A549 (cell line): ENCODE data around the gene PELI3. TPM values are rescaled to one million over a fixed set of nuclear protein-coding genes. Genes with fewer than 3 reads are reported as not detected.

Source experiments
- ATAC-seq, 2 experiments: fragments of 200-7000 bp in 1 of 2; fragments of >200 bp in 1 of 2; cut with Nextera tagmentation in 1 of 2; cut with Tn5 transposase in 1 of 2; 3 replicates each; pipeline versions ENCODE4 v1.8.0 to v1.9.1; 2018 to 2020; ENCODE audit warnings: mild to moderate bottlenecking in 1 of 2, moderate library complexity in 1 of 2
- CTCF ChIA-PET: fragments of 300-600 bp; sonication (Branson Sonifier 250); formaldehyde crosslinking; extraction: SDS; loops from one replicate; lab custom pipeline; 2021; ENCODE audit warnings: antibody characterized with exemption, inconsistent platforms; lab: Yijun Ruan, JAX
- POLR2A ChIA-PET: fragments of 350-600 bp; formaldehyde crosslinking; extraction: SDS; loops from one replicate; lab custom pipeline; 2021; ENCODE audit warnings: antibody characterized with exemption, inconsistent platforms; lab: Yijun Ruan, JAX
- DNase-seq, 2 experiments: peaks; one replicate each; pipeline versions ENCODE4 v3.0.0 to v3.0.0-alpha.2; 2011 to 2016; ENCODE audit warnings: low read depth in 1 of 2, low spot score in 1 of 2
- FAIRE-seq: peaks from 2 replicates; lab custom pipeline; 2011; peaks lifted over from hg19 to GRCh38; lab: Jason Lieb, UNC
- H3K27ac ChIP-seq, 2 experiments: fragments of >200 bp; sonication (Bioruptor Twin); formaldehyde crosslinking; 3 replicates each; pipeline ENCODE4 v1.5.1; 2016 to 2017
- H3K4me1 ChIP-seq: fragments of >200 bp; sonication (Bioruptor Twin); formaldehyde crosslinking; 3 replicates; pipeline ENCODE4 v1.6.1; 2016
- H3K4me2 ChIP-seq: fragments of >200 bp; sonication (Bioruptor Twin); formaldehyde crosslinking; 3 replicates; pipeline ENCODE4 v1.6.1; 2016
- H3K4me3 ChIP-seq: fragments of >200 bp; sonication (Bioruptor Twin); formaldehyde crosslinking; 3 replicates; pipeline ENCODE4 v1.5.1; 2016
- H3K9me3 ChIP-seq: fragments of >200 bp; sonication (Bioruptor Twin); formaldehyde crosslinking; 3 replicates; pipeline ENCODE4 v1.6.1; 2016
- CBX8 ChIP-seq: fragments of 200-600 bp; sonication (generic); IDR thresholded peaks from 2 replicates; pipeline ENCODE4 v1.6.1; 2016
- CEBPB ChIP-seq, 2 experiments: fragments of >200 bp in 1 of 2; sonication (Bioruptor Twin) in 1 of 2; formaldehyde crosslinking in 1 of 2; IDR thresholded peaks; 2 replicates each; pipeline ENCODE4 v1.6.1; 2012 to 2016
- CHD2 ChIP-seq: fragments of 150-350 bp; IDR thresholded peaks from 2 replicates; pipeline ENCODE4 v1.6.1; 2014; ENCODE audit warnings: low read length; ENCODE audit not compliant: partially characterized antibody
- ELK1 ChIP-seq: fragments of 150-350 bp; IDR thresholded peaks from 2 replicates; pipeline ENCODE4 v1.6.1; 2014; ENCODE audit warnings: low read depth, mild to moderate bottlenecking, low read length
- EP300 ChIP-seq, 2 experiments: fragments of >200 bp; sonication (Bioruptor Twin); formaldehyde crosslinking; IDR thresholded peaks; 2 replicates in 1 of 2; 3 replicates in 1 of 2; pipeline ENCODE4 v1.6.1; 2016 to 2017
- HDAC2 ChIP-seq: fragments of 200-600 bp; sonication (generic); IDR thresholded peaks from 2 replicates; pipeline ENCODE4 v1.6.1; 2016
- HEYL ChIP-seq: fragments of 250-450 bp; sonication (Bioruptor Pico); IDR thresholded peaks from 2 replicates; pipeline ENCODE4 v1.8.0; 2021; ENCODE audit warnings: mild to moderate bottlenecking, moderate library complexity
- HMGXB4 ChIP-seq: fragments of 250-450 bp; sonication (Bioruptor Pico); IDR thresholded peaks from 2 replicates; pipeline ENCODE4 v1.5.0; 2021; ENCODE audit warnings: mild to moderate bottlenecking, moderate library complexity, borderline replicate concordance
- NFE2L2 ChIP-seq: fragments of 150-350 bp; conservative IDR thresholded peaks from 2 replicates; pipeline ENCODE4 v1.6.1; 2014; ENCODE audit warnings: low read length
- PBX3 ChIP-seq: IDR thresholded peaks from 2 replicates; pipeline ENCODE4 v1.6.1; 2012
- REST ChIP-seq: fragments of 200-600 bp; sonication (generic); IDR thresholded peaks from 2 replicates; pipeline ENCODE4 v1.6.1; 2016; ENCODE audit warnings: antibody characterized with exemption, mild to moderate bottlenecking, moderate library complexity
- RNF2 ChIP-seq: fragments of 200-600 bp; sonication (generic); IDR thresholded peaks from 2 replicates; pipeline ENCODE4 v1.6.1; 2016; ENCODE audit warnings: low read depth, mild to moderate bottlenecking, antibody characterized with exemption, moderate library complexity, borderline replicate concordance
- SMC3 ChIP-seq: fragments of >200 bp; sonication (Bioruptor Twin); formaldehyde crosslinking; IDR thresholded peaks from 3 replicates; pipeline ENCODE4 v1.6.1; 2018; ENCODE audit warnings: inconsistent platforms
- SREBF2 ChIP-seq: fragments of 450-650 bp; IDR thresholded peaks from 2 replicates; pipeline ENCODE4 v1.6.1; 2014; ENCODE audit warnings: mild to moderate bottlenecking, moderate library complexity
- ZC3H11A ChIP-seq: fragments of 450-650 bp; IDR thresholded peaks from 2 replicates; pipeline ENCODE4 v1.6.1; 2014; ENCODE audit warnings: antibody characterized with exemption, mild to moderate bottlenecking
- WGBS: methylation state at CpG from one replicate; pipeline ENCODE4 v1.1.6; 2017; ENCODE audit errors: missing lambda C conversion rate; 5-methylcytosine and 5-hydroxymethylcytosine counted together
- polyA plus RNA-seq, 4 experiments: library from polyadenylated mRNA; depleted of rRNA in 3 of 4; stranded (reverse); fragments of >200 nt; fragmentation: RNase III in 1 of 4; extraction: RNeasy Plus Mini Kit Qiagen cat#74134 plus additional on column Dnase treatment in 1 of 4; gene quantifications; 2 replicates in 3 of 4; 3 replicates in 1 of 4; pipeline ENCODE4 v1.2.3, GENCODE V29; 2011 to 2017

Gene PELI3
- polyA plus RNA-seq, 2 of the 4 experiments (the other 2 are of a cell fraction), result 2.3 to 5.7 TPM

- peak; percentile 96 for TF ChIP-seq PBX3
- no peak for TF ChIP-seq HDAC2
- no peak for TF ChIP-seq CEBPB (IDR thresholded peaks at IDR 0.05)
- TF ChIP-seq RNF2, result no peak
- TF ChIP-seq ELK1, result no peak
- no peak for TF ChIP-seq SMC3
- no peak for TF ChIP-seq HEYL (CRISPR knock-in tag)
- TF ChIP-seq CHD2, result no peak
- no peak for TF ChIP-seq NFE2L2
- no peak for TF ChIP-seq ZC3H11A
- TF ChIP-seq HMGXB4 (CRISPR knock-in tag), result peak; percentile 60; the same call in 1 of the 2 replicates
- TF ChIP-seq EP300 (IDR thresholded peaks at IDR 0.05), result no peak
- TF ChIP-seq CBX8, result no peak
- TF ChIP-seq REST, result peak; percentile 26; the same call in 1 of the 2 replicates
Measured at GRCh38 chr11:66480117-66480938, 13.6 kb downstream of the PELI3 start, which contains the start of gene DPP3 (continued).

GRCh38 chr11:66484806-66485380 lies 18.2 kb downstream of the PELI3 start:
- no peaks in the 10 kb centered on the region for H3K9me3 ChIP-seq
- peaks cover 6% of the 10 kb centered on the region; the same call in 1 of the 3 replicates for H3K4me1 ChIP-seq
- 93% methylated on average over 6 of the region's 7 CpGs for WGBS
- TF ChIP-seq EP300 (IDR thresholded peaks at IDR 0.05) (no peak), SREBF2 (no peak)
- FAIRE-seq (no peak), DNase-seq (no peak), ATAC-seq (no peak)
- ChIA-PET CTCF (interaction anchor here (0.7 to 2.1 kb wide), 7 partner anchors 8 to 194 kb away, joined by 3 to 10 read pairs (median 3); no protein-coding TSS in a partner anchor), POLR2A (interaction anchor here (1.0 kb wide), 1 partner anchor 18 kb away, joined by 4 read pairs; the partner anchor contains the start of gene PELI3)
- no peak overlapping the region for H3K4me3 ChIP-seq
- no peak overlapping the region for H3K27ac ChIP-seq
- no peak overlapping the region for H3K4me2 ChIP-seq
